HL-60/S4 (cell line): ENCODE measurements around the gene PAFAH1B1.
"Not testable (repeated sequence)": the region's sequence is repeated elsewhere in the genome, so short reads cannot be mapped to it uniquely, and the experiment has no call there.

Source experiments
- in situ Hi-C: fragments of 300-500 bp; cut with MboI; formaldehyde crosslinking; loops from 2 replicates; pipeline ENCODE4 v1.14.3; 2022; ENCODE audit warnings: low sequenced_read_pairs

The PAFAH1B1 gene

DNA sequence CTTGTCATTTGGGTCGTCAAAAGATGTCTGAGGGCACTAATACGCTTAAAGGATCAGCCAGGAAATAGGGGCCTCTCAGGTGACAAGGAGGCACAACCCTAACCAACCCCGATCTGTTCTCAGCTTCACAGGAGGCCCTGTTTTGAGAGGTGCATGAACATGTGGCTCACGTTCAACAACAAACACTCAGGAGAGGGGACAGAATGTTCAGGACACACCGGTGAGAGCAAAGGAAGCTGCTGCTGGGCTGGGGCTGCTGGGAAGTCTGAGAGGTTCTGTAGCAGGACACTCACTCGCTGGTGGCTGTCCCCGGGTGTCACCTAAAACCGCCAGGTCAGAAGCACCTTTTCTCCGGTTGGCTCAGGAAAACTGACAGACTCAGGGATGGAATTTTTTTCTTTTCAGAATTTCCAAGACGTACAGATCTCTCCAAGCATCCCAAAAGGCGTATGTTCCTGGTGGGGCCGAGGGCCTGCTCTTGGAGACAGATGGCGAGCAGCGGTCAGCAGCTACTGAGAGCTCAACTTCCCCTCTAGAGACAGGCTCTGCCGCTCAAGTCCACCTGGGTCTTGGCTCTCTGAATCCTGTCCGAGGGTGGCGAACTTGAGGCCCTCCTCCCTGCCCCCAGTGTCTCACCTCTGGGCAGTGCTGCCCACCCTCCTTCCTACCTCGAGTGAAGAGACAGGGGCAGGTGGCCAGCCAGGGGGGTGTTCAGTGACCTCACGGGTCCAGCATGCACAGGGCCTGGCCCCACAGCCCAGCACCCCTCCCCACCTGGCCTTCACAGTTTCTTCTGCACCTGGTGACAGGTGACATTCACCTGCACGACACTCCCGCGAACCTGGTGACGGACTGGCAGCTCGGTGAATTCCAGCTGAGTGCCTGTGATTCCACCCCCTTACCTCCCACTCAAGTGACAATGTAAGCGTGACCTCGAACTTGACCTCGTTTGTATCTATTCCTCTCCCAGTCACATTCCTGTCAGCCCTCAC lies 95.2 kb downstream of the PAFAH1B1 start:
- in situ Hi-C loops, result no loop called here

GRCh38 chr17:2689411-2690164 lies 96.1 kb downstream of the PAFAH1B1 start:
- in situ Hi-C loops, result no loop called here

DNA sequence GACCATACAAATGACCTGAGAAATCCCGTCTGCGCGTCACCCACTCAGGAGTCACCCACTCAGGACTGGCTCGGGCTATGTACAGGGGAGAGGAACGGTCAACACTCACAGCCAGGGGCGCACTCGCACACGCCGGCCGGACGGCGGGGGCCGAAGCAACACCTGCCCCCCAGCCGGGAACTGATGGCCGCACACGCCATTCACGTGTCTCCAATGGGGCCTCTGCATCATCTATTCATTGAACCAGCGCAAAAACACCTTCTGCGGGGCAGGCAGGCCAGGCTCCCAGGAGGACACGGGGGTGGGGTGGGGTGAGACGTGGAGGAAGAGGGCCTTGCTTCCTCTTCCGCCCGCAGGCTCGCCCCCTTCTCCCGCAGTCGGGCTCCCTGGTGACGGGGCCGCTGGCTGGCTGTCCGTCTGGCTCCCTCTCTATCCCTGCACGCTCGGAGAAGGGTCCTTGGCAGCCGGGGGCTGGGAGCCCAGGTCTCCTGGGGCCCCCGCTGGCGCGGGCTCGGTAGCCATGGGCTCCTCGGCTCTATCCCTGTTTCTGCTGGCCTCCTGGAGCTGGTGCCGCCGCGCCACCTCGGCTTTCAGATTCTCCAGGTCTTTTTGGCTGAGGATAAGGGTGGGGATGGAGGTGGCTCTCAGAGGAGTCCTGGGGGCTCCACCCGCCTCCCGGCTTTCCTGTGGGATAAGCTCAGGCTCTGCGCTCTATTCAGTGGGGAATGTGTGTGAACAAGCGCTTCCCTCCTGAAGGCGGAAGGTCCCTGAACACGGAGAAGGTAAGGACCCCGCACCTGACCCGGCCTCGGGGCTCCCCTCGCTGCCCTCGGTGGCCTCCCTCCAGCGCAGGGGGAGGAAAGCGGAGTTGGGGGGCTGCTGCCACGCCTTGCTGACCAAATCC lies 97.0 kb downstream of the PAFAH1B1 start:
- in situ Hi-C loops, result no loop called here

DNA sequence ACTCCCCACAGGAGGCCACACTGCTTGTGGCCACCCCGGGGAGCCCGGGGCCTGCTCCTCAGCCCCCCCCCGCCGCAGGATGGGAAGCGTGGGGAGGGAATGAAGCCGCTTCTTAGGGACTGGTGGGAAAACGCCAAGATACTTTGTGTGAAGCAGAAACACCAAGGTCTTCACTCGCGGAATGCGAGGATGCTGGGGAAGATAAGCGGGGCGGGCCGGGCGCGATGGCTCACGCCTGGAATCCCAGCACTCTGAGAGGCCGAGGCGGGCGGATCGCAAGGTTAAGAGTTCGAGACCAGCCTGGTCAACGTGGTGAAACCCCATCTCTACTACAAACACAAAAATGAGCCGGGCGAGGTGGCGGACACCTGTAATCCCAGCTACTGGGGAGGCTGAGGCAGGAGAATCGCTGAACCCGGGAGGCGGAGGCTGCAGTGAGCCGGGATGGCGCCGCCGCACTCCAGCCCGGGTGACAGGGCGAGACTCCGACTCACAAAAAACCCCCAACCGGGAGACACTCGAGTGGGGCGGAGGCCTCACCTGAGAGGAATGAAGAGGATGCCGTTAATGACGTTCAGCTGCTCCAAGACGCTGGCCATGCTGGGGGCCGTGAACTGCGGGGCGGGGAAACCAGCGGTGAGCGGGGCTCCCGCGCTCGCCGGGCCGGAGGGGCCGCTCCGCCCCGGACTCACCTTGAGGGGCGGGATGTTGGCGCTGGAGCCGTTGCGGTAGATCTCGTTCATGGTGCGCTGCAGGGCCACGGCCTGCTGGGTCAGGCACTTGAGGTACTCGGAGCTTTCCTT lies 97.8 kb downstream of the PAFAH1B1 start:
- in situ Hi-C loops, result no loop called here

- in situ Hi-C loops, result no loop called here
These were observed 98.7 kb downstream of the PAFAH1B1 start for GRCh38 chr17:2691965-2692780.

DNA sequence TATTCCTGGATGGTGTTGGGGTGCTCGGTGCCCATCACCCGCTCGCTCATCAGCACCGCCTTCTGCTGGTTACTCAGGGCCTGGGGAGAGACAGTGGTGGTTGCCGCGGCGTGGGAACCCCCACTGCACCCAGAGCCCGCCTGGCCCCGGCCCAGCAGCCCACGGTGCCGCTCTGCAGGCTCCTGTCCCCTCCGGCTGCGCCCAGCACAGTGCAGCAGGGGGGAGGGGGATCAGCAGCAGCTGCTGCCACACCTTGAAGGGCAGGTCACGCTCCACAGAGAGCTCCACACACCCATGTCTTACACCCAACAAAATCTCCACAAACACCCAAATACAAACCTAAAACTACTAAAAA lies 99.3 kb downstream of the PAFAH1B1 start:
- in situ Hi-C loops, result no loop called here

DNA sequence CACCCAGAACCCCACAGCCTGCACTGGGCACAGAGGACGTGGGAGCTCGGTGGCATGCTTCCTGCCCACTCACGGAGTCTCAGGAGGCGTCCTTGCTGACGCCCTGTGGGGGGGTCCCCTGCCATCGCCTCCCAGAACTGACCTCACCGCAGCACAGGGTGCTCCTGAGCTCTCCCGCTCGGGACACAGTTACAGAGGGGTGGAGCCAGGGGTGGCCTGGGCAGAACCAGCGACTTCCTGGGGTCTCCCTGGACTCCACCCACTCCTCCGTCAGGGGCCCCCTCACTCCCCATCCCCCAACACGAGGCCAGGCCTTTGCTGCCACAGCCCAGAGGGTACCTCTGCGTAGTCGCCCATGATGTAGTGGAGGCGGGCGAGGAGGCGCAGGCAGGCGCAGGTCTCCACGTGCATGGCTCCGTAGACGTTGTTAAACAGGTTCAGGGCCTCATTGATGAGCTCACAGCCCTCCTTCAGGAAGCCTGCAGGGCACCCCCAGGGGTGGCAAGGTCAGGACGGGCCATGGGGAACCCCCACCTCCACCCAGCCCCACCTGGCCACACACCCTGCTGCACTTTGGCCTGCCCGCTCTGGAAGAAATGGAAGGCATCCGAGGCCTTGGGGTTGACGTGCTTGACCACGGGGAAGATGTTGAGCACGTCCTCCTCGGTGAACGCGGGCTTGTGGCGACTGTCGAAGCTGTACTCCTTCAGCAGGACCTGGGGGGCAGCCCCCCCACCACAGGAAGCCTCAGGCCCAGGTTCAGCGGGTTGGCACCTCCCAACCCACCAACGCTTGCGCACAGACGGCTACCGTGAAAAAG lies 100.3 kb downstream of the PAFAH1B1 start:
- in situ Hi-C loops, result no loop called here

DNA sequence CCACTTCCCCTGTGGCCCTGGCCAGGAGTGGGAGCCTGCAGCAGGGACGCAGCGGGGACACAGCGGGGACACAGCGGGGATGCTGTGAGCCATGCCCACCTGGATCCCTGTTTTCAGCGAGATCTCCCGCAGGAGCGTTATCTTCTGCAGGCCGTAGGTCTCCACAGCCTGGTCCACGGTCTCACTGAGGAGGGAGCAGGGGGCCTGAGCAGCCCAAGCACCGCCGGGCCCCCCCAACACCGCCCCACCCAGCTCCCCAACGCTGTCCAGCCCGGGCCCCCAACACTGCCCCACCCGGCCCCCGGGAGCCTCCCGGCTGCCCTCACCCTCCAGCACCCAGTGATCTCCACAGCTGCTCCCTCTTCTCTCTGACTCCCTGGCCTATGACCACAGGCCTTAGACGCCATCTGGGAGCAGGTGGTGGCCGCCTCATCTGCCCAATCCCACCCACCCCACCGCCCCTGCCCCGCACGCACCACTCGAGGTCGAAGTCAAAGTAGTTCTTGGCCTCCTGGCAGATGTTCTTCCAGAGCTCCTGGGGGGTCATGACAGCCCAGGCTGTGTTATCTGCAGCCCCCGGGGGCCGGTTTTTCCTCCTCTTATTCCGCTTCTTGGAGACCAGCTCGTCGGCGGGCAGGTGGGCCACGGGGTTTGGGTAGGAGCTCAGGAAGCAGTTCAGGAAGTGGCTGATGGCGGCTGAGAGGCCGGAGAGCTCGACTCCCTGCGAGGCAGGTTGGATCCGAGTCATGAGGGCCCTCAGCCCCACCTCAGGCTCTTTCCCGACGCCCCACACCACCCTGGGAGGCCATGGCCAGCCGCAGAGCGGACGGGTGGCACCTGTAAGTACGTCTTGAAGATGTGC lies 101.2 kb downstream of the PAFAH1B1 start:
- in situ Hi-C loops, result no loop called here

DNA sequence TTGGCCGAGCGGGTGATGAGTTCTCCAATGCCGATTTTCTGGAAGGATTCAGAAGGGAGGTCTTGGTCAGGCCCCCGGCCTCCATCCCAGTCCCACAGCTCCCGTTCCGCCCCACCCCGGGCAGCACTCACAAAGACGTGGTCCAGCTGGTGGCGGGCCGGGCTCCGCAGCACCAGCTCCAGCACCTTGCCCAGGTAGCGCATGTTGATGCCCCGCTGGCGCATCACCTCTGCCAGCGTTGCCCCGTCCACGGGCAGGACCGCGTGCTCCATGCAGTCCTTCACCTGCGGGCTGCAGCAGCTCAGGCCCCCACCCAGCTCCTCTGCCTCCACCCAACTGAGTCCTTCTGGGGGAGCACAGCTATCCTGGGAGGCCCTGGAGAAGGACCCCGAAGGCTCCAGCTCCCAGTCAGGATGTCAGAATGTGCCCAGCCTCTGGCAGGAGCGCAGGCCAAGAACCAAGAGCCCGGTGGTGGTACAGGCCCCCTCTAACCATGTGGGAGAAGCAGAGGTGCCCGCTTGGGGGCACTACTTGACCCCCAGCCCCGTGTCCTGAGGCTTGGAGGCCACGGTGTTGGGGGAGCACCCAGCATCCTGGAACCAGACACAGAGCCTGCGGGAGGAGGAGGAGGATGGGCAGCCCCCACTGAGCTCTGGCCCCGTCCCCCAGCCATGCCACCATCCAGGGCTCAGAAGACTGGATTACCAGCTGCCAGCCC lies 101.9 kb downstream of the PAFAH1B1 start:
- in situ Hi-C loops, result no loop called here

GRCh38 chr17:2695961-2696760 lies 102.7 kb downstream of the PAFAH1B1 start:
- in situ Hi-C loops, result no loop called here

DNA sequence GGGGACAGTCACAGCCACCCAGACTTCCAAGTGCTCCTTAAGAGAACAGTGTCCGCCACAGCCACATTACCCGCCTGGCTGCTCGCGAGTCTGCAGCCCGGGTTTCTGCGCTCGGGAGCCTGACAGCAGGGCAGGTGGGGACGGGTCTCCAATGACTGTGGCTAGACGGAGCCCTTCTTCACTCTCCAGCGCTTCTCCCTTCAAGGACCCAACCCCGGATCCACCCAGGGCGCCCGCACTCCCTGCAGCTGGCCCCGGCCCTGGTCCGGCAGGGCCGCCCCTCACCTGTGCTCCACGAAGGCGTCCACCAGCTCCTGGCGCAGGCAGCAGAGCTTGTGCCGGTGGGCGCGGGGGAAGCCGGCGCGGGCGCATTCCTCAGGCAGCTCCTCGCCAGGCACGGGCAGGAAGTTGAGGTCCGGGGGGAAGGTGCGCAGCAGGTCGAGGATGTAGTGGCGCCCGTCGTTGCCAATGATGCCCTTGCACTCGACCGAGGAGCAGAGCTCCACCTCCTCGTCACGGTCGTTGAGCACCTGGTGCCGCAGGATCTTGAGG lies 104.2 kb downstream of the PAFAH1B1 start:
- in situ Hi-C loops, result no loop called here

DNA sequence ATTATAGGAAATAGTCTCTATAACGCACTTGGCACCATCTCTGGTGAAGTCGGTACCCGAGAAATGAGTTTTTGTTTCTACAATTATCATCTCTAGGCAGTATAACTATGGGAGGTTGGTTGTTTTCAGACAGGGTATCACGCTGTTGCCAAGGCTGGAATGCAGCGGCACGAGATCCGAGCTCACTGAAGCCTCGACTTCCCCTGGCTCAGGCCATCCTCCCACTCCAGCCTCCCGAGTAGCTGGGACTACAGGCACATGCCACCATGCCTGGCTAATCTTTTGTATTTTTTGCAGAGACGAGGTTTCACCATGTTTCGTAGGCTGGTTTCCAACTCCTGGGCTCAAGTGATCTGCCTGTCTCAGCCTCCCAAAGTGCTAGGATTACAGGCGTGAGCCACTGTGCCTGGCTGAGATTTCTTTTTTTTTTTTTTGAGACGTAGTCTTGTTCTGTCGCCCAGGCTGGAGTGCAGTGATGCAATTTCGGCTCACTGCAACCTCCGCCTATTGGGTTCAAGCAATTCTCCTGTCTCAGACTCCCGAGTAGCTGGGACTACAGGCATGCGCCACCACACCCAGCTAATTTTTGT lies 105.9 kb downstream of the PAFAH1B1 start:
- in situ Hi-C loops, result not testable (repeated sequence)

DNA sequence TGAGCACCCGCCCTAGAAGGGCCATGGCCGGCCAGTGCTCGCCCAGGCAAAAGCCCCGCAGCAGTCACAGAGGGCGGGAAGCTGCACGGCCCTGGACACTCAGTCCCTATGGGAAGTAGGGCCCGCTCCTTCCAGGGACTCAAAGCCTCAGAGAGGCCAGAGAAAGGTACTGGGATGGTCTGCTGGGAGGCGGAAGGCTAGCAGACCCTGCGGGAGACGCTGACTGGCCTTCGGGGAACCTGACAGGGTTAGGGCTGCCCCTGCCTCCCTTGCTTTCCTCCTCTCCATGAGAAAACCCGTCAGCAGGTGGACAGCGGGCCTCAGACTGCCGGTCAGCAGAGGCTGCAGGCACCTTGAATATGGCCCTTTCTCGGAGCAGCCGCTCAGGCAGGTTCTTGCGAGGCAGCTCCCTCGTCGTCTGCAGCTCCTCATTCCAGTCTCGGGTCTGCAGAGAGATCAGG lies 106.6 kb downstream of the PAFAH1B1 start:
- in situ Hi-C loops, result no loop called here

- in situ Hi-C loops, result no loop called here
These were observed 107.2 kb downstream of the PAFAH1B1 start for GRCh38 chr17:2700491-2701141.
